Spleen (tissue), 11 donors: ENCODE results near the gene FAM24B. TPM values are rescaled to one million over a fixed set of nuclear protein-coding genes. Genes with fewer than 3 reads are reported as not detected.

ENCODE experiments used
- DNase-seq: peaks from one replicate; pipeline ENCODE4 v3.0.0-alpha.2; 2020
- H3K27ac ChIP-seq, 8 donors: fragments of 200-600 bp; sonication (generic) in 7 of 8; 1 replicate in 4 of 8; 2 replicates in 4 of 8; pipeline versions ENCODE4 v1.5.0 to v1.8.0; 2016 to 2021; ENCODE audit warnings: inconsistent platforms in 4 of 8, mild to moderate bottlenecking in 4 of 8, moderate library complexity in 1 of 8
- H3K27me3 ChIP-seq, 7 donors: fragments of 200-600 bp; sonication (generic) in 6 of 7; replicated peaks in 1 of 7; 1 replicate in 4 of 7; 2 replicates in 3 of 7; pipeline versions ENCODE4 v1.5.0 to v1.8.0; 2016 to 2021; ENCODE audit warnings: inconsistent platforms in 3 of 7, mild to moderate bottlenecking in 1 of 7
- H3K36me3 ChIP-seq, 6 donors: fragments of 200-600 bp; sonication (generic) in 5 of 6; 1 replicate in 4 of 6; 2 replicates in 2 of 6; pipeline versions ENCODE4 v1.5.0 to v1.8.0; 2016 to 2021; ENCODE audit warnings: inconsistent platforms in 2 of 6
- H3K4me1 ChIP-seq, 6 donors: fragments of 200-600 bp; sonication (generic) in 5 of 6; 1 replicate in 3 of 6; 2 replicates in 3 of 6; pipeline versions ENCODE4 v1.5.0 to v1.8.0; 2016 to 2021; ENCODE audit warnings: inconsistent platforms in 3 of 6
- H3K4me3 ChIP-seq, 8 donors: fragments of 200-600 bp; sonication (generic) in 7 of 8; 1 replicate in 4 of 8; 2 replicates in 4 of 8; pipeline versions ENCODE4 v1.5.0 to v1.8.0; 2016 to 2021; ENCODE audit warnings: inconsistent platforms in 4 of 8, mild to moderate bottlenecking in 4 of 8, moderate library complexity in 2 of 8
- H3K9me3 ChIP-seq, 8 donors: fragments of 200-600 bp; sonication (generic) in 7 of 8; 1 replicate in 4 of 8; 2 replicates in 4 of 8; pipeline versions ENCODE4 v1.5.0 to v1.8.0; 2016 to 2021; ENCODE audit warnings: inconsistent platforms in 4 of 8
- POLR2A ChIP-seq, 3 donors: fragments of 450-650 bp; IDR thresholded peaks; one replicate each; pipeline ENCODE4 v1.5.1; 2017; ENCODE audit warnings: antibody characterized with exemption in 3 of 3, mild to moderate bottlenecking in 1 of 3
- POLR2AphosphoS5 ChIP-seq, 3 donors: sonication (generic); formaldehyde crosslinking; IDR thresholded peaks; one replicate each; pipeline ENCODE4 v1.5.1; 2017; ENCODE audit warnings: antibody characterized with exemption in 3 of 3
- WGBS, 5 donors: extraction: QIAGEN DNeasy Blood & Tissue Kit in 3 of 5; methylation state at CpG; one replicate each; pipeline versions ENCODE4 v1.1.5 to v1.1.7; 2013 to 2018; 5-methylcytosine and 5-hydroxymethylcytosine counted together
- intact Hi-C: fragments of 100-400 bp; cut with DNase I; formaldehyde crosslinking; loops from one replicate; pipeline ENCODE4 v1.15.0; 2023; ENCODE audit warnings: low total_unique reads
- polyA plus RNA-seq, 3 donors: library from polyadenylated mRNA; stranded (reverse); fragments of 200-250 nt; gene quantifications; one replicate each; pipeline ENCODE4 v1.2.1, GENCODE V29; 2013
- total RNA-seq, 7 donors: library from RNA; depleted of rRNA in 3 of 7; stranded (reverse); fragments of >200 nt in 3 of 7; fragmentation: NEBNext Ultra II Directional in 4 of 7; extraction: Animal tissue kit (Norgen Biotek cat#: 25700) in 4 of 7; gene quantifications; one replicate each; pipeline versions ENCODE4 v1.1.0 to v1.2.1, GENCODE V29; 2016 to 2021
- TF ChIP-seq, protein P1 (sequence below), 11 experiments: fragments of 200-600 bp in 7 of 11; fragments of 450-650 bp in 4 of 11; sonication (generic) in 4 of 11; IDR thresholded peaks in 8 of 11; conservative IDR thresholded peaks in 3 of 11; 1 replicate in 7 of 11; 2 replicates in 4 of 11; pipeline versions ENCODE4 v1.4.0 to v1.8.0; 2016 to 2021; ENCODE audit warnings: antibody characterized with exemption in 11 of 11, inconsistent platforms in 4 of 11, mild to moderate bottlenecking in 1 of 11
- donor health status: healthy with polysubstance abuse.
- donor health status: DM: no; HTN: no; CAD: no; lungs with moderate emphysema.
- donor health status: DM: no; HTN: no; CAD: no.
- donor health status: Bipolar disorder and iron deficiency.
- donor health status: healthy.
- donor health status: DM: no; HTN: no; CAD: no.
- donor health status: DM: yes; HTN: yes; CAD: no.

FAM24B gene
- total and polyA plus RNA-seq, 10 donors, result 2.8 to 8.5 (median 5.7) TPM

DNA sequence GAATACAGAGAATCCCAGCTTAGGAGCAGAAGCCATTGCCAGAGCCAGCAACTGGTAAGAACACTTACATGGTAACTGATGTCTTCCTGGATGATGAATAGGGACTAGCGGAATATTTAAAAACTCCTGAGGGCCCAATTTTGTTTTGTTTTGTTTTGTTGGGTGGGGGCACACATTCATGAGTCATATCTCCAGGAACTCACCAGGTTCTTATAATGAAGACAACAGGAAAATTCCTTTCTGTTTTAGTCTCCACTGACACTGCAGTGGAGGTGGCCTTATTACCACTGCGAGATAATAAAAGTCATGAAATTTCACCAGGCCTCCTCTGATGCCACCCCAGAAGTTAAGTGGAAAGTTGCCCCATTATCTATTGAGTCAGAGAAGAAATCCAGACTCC is 27.1 kb downstream of the FAM24B start:
- Histone ChIP-seq H3K9me3 (peaks cover 0 to 16% (median 3%) of the 10 kb centered on the region in 8 donors), H3K4me3 (no peak overlapping the region), H3K36me3 (peaks cover 0 to 85% (median 7%) of the 10 kb centered on the region in 6 donors), H3K27me3 (no peaks in the 10 kb centered on the region), H3K27ac (no peak overlapping the region), H3K4me1 (no peaks in the 10 kb centered on the region)
- no peak for DNase-seq
- WGBS, 5 donors, result 92 to 97% (median 95%) methylated on average over 2 of the region's 2 CpGs
- TF ChIP-seq POLR2A (IDR thresholded peaks at IDR 0.05) (no peak), POLR2AphosphoS5 (IDR thresholded peaks at IDR 0.05) (no peak)
- TF ChIP-seq, protein P1, sequence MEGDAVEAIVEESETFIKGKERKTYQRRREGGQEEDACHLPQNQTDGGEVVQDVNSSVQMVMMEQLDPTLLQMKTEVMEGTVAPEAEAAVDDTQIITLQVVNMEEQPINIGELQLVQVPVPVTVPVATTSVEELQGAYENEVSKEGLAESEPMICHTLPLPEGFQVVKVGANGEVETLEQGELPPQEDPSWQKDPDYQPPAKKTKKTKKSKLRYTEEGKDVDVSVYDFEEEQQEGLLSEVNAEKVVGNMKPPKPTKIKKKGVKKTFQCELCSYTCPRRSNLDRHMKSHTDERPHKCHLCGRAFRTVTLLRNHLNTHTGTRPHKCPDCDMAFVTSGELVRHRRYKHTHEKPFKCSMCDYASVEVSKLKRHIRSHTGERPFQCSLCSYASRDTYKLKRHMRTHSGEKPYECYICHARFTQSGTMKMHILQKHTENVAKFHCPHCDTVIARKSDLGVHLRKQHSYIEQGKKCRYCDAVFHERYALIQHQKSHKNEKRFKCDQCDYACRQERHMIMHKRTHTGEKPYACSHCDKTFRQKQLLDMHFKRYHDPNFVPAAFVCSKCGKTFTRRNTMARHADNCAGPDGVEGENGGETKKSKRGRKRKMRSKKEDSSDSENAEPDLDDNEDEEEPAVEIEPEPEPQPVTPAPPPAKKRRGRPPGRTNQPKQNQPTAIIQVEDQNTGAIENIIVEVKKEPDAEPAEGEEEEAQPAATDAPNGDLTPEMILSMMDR (IDR thresholded peaks at IDR 0.05 in 8 of 11, conservative IDR thresholded peaks at IDR 0.05 in 3 of 11), result no peak
- intact Hi-C loops, result no loop called here

DNA sequence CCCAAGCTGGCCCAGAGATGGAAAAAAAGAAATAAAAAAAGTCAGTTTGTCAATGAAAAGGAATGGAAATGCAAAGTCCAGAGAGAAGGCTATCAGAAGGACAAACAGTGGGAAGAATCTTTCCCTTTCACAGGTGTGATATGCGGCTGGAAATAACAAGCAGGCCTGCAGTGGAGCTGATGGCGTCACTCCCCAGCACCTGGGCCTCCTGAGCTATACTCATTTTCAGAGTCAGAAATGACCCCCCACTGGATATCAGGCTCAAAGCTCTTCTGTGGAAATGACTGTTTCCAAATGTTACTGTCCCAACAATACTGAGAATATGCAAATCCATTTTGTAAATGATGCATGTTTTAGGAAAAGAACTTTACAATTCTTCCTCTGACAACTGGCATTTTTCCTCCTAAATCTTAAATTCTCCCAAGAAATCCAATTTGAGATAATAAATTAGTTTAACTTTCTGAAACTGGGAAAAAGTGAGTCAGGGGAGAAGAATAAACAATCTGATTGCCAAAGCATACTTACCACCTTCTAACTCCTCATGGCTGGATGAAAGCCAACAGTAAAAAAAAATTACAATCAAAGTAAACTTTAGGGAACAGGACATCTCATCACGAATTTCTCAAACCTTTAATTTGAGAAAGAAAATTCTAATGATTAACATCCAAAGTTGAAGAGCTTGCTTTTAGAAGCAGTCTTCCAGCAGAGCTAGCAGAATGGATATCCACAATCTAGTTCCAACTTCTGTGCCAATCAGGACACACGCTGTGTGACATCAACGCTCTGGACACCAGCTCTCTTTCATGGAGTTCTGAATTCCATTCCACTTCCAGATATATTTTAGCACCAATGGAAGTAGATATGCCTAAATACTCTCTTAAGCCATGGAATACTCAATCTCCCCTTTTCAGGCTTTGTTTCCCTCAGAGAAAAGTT is 28.4 kb downstream of the FAM24B start:
- Histone ChIP-seq H3K36me3 (peaks cover 0 to 95% (median 7%) of the 10 kb centered on the region in 6 donors), H3K27ac (no peak overlapping the region), H3K9me3 (peaks cover 0 to 16% (median 3%) of the 10 kb centered on the region in 8 donors), H3K4me1 (no peaks in the 10 kb centered on the region), H3K4me3 (no peak overlapping the region), H3K27me3 (no peaks in the 10 kb centered on the region)
- intact Hi-C loops, result no loop called here
- DNase-seq, result no peak
- TF ChIP-seq POLR2AphosphoS5 (IDR thresholded peaks at IDR 0.05) (no peak), POLR2A (IDR thresholded peaks at IDR 0.05) (no peak)
- TF ChIP-seq, protein P1 (IDR thresholded peaks at IDR 0.05 in 8 of 11, conservative IDR thresholded peaks at IDR 0.05 in 3 of 11), result no peak
- WGBS, 5 donors, result 87 to 92% (median 89%) methylated on average over 5 of the region's 5 CpGs

DNA sequence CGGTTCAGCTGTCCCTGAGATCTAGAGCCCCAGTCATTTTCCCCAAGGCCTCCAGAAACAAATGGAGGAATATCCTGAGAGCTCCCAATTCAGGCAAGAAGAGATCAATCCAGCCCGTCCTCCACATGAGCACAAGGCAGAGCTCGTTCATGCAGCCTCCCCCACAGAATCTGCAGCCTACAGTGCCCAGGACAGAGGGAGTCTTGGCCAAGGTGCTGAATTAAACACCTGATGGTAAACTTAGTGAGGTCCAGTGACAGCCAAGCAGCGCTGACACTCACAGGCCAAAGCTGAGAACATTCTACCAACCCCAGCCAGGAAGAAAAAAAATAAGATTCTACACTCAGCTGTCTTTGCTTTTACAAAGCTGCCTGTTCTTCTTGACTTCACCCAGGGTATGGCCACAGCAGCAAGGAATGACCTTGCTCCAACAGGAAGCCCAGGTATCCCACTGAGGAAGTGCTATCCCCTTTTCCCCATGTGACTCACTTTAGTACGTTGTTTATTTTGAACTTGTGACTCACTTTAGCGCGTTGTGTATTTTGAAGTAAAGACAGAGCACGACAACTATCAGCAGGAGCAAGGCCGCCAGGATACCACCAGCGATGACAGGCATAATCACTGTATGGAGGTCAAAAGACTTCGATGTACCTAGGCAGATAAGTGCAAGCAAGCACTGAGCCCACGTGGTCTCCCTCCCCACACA is 29.3 kb downstream of the FAM24B start:
- no peak overlapping the region for H3K27ac ChIP-seq
- no peak for DNase-seq
- no peaks in the 10 kb centered on the region for H3K4me1 ChIP-seq
- H3K36me3 ChIP-seq, result peaks cover 0 to 91% (median 7%) of the 10 kb centered on the region in 6 donors
- no peaks in the 10 kb centered on the region for H3K27me3 ChIP-seq
- peaks cover 0 to 16% (median 3%) of the 10 kb centered on the region in 8 donors for H3K9me3 ChIP-seq
- TF ChIP-seq POLR2A (IDR thresholded peaks at IDR 0.05) (no peak), POLR2AphosphoS5 (IDR thresholded peaks at IDR 0.05) (no peak)
- TF ChIP-seq, protein P1 (IDR thresholded peaks at IDR 0.05 in 8 of 11, conservative IDR thresholded peaks at IDR 0.05 in 3 of 11), result no peak
- intact Hi-C loops, result no loop called here
- WGBS, 5 donors, result 81 to 86% (median 86%) methylated on average over 12 of the region's 12 CpGs
- H3K4me3 ChIP-seq, result no peak overlapping the region

DNA sequence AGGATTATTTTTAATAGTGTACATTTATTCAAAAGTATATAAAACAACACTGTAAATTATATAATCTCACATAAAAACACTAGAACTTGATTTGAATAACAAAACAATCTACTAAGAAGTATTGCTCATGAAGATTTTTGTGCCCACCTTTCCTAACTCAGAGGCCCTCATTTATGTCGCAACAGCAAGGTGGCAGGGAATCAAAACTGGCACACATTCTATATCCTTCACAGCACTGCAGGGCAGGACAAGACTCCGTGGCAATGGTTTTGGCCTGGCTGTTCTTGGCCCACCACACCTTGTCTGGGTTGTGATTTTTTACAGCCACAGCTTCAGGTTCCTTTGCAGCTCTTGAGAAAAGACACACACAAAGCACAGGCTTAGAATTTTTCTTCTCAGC is 30.3 kb downstream of the FAM24B start:
- Histone ChIP-seq H3K4me1 (no peaks in the 10 kb centered on the region), H3K27me3 (no peaks in the 10 kb centered on the region), H3K4me3 (no peak overlapping the region), H3K36me3 (peaks cover 0 to 82% (median 7%) of the 10 kb centered on the region in 6 donors), H3K27ac (no peak overlapping the region), H3K9me3 (peaks cover 0 to 16% (median 3%) of the 10 kb centered on the region in 8 donors)
- intact Hi-C loops, result no loop called here
- 79 to 95% (median 90%) methylated on average over 2 of the region's 2 CpGs for WGBS, 5 donors
- no peak for TF ChIP-seq POLR2A (IDR thresholded peaks at IDR 0.05)
- no peak for TF ChIP-seq POLR2AphosphoS5 (IDR thresholded peaks at IDR 0.05)
- TF ChIP-seq, protein P1 (IDR thresholded peaks at IDR 0.05 in 8 of 11, conservative IDR thresholded peaks at IDR 0.05 in 3 of 11), result no peak
- DNase-seq, result no peak
